ENCODE measurements around the gene FXYD7.

The FXYD7 gene

DNA sequence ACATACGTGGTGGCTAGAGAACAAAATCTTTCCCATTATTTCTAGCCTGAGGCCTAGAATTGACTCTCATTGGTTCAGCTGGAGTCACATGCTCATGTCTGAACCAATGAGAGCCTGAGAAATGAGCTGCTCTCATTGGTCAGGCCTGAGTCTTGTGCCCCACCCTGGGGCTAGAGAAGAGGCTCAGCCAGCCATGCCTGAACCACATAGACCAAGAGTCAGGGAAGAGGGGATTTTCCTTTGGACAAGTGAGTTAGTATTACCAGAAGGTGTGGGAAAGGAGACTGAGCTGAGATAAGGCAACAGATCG lies 18.3 kb downstream of the FXYD7 start:
- peaks cover 9% of the 10 kb centered on the region for H3K9me3 ChIP-seq (ENCODE audit: control insufficient read depth, insufficient read depth, low read depth, low read length)
- no peaks in the 10 kb centered on the region for H3K4me1 ChIP-seq (ENCODE audit: control insufficient read depth, insufficient read depth, low read length)
- no peak for TF ChIP-seq ZNF292 (tag by site-specific recombination; IDR thresholded peaks at IDR 0.05; ENCODE audit: borderline replicate concordance, low read depth)
- no peak for TF ChIP-seq ZFHX2 (tag by site-specific recombination; conservative IDR thresholded peaks at IDR 0.05)
- TF ChIP-seq, protein P1, sequence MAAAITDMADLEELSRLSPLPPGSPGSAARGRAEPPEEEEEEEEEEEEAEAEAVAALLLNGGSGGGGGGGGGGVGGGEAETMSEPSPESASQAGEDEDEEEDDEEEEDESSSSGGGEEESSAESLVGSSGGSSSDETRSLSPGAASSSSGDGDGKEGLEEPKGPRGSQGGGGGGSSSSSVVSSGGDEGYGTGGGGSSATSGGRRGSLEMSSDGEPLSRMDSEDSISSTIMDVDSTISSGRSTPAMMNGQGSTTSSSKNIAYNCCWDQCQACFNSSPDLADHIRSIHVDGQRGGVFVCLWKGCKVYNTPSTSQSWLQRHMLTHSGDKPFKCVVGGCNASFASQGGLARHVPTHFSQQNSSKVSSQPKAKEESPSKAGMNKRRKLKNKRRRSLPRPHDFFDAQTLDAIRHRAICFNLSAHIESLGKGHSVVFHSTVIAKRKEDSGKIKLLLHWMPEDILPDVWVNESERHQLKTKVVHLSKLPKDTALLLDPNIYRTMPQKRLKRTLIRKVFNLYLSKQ (tag by site-specific recombination; IDR thresholded peaks at IDR 0.05; ENCODE audit: borderline replicate concordance) = no peak
- TF ChIP-seq ZNF302 (tag by site-specific recombination; IDR thresholded peaks at IDR 0.05; ENCODE audit: low read depth) = no peak
- TF ChIP-seq, protein P2, sequence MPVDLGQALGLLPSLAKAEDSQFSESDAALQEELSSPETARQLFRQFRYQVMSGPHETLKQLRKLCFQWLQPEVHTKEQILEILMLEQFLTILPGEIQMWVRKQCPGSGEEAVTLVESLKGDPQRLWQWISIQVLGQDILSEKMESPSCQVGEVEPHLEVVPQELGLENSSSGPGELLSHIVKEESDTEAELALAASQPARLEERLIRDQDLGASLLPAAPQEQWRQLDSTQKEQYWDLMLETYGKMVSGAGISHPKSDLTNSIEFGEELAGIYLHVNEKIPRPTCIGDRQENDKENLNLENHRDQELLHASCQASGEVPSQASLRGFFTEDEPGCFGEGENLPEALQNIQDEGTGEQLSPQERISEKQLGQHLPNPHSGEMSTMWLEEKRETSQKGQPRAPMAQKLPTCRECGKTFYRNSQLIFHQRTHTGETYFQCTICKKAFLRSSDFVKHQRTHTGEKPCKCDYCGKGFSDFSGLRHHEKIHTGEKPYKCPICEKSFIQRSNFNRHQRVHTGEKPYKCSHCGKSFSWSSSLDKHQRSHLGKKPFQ (tag by site-specific recombination; IDR thresholded peaks at IDR 0.05) = no peak
- no peak for TF ChIP-seq ZNF791 (tag by site-specific recombination; IDR thresholded peaks at IDR 0.05)
- TF ChIP-seq ZNF335 (tag by site-specific recombination; conservative IDR thresholded peaks at IDR 0.05) = no peak
- no peak for TF ChIP-seq GLI2 (tag by site-specific recombination; IDR thresholded peaks at IDR 0.05; ENCODE audit: borderline replicate concordance, low read depth)
- TF ChIP-seq ZNF701 (tag by site-specific recombination; IDR thresholded peaks at IDR 0.05) = no peak
- TF ChIP-seq ZNF747 (tag by site-specific recombination; IDR thresholded peaks at IDR 0.05) = no peak
- no peak for TF ChIP-seq SETDB1 (IDR thresholded peaks at IDR 0.05; ENCODE audit: insufficient read length, low read length)
- TF ChIP-seq ZNF560 (tag by site-specific recombination; IDR thresholded peaks at IDR 0.05; ENCODE audit: borderline replicate concordance) = no peak
- no peak for TF ChIP-seq ZNF426 (tag by site-specific recombination; IDR thresholded peaks at IDR 0.05)
- TF ChIP-seq ZSCAN16 (tag by site-specific recombination; IDR thresholded peaks at IDR 0.05) = no peak
- H3K4me3 ChIP-seq (ENCODE audit: low read depth, low read length) = no peak overlapping the region
- no peak overlapping the region for H3K27ac ChIP-seq (ENCODE audit: extremely low read depth, low read depth, low read length)
- peaks cover 62 to 97% of the 10 kb centered on the region in 2 experiments for H3K36me3 ChIP-seq (ENCODE audit: control insufficient read depth in 2 of 2, insufficient read depth in 1 of 2, low read length in 2 of 2)
- ChIA-PET CTCF (interaction anchor here (0.7 to 2.1 kb wide), 4 partner anchors 9 to 46 kb away, joined by 3 to 7 read pairs (median 4); partner anchors contain the start of gene FXYD3), POLR2A (no interaction called here)

DNA sequence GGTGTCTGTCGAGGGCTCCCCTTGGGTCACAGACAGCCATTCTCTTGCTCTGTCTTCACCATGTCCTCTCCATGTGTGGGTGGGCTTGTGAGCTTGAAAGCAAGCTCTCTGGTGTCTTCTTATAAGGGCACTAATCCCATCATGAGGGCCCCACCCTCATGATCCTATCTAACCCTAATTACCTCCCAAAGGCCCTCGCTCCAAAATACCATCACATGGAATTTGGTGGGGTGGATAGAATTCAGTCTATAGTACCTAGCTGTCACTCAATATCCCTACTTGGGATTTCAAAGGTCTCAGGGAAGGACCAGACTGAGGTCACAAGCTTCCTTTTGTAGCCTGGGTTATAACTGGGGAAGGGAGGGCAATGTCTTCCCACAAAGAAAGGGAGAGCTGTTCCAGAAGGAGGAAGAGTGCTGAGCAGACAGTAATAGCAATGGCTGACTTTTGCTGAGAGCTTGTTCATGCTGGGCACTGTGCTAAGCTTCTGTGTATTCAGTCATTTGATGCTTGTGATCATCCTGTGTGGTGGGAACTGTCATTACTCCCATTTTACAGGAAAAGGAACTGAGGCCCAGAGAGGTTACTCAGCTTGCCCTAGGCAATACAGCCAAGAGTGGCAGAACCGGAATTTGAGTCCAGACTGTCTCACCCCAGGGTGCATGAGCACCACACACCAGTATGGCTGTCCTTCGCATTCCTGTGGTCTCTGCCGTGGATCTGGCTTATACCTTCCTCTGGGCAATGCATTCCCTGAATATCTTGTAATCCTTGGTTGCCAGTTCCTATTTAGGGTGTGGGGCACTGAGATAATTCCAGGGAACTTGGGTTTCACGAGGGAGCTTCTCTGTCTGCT lies 19.6 kb downstream of the FXYD7 start:
- TF ChIP-seq, protein P2 (tag by site-specific recombination; IDR thresholded peaks at IDR 0.05) = peak; percentile 49; the same call in 1 of the 2 replicates
- no peak for TF ChIP-seq ZBTB21 (tag by site-specific recombination; IDR thresholded peaks at IDR 0.05)
- no peak for TF ChIP-seq KLF1 (tag by site-specific recombination; IDR thresholded peaks at IDR 0.05)
- no peak for TF ChIP-seq GLIS2 (tag by site-specific recombination; IDR thresholded peaks at IDR 0.05)
- TF ChIP-seq ZNF335 (tag by site-specific recombination; conservative IDR thresholded peaks at IDR 0.05) = no peak
- H3K9me3 ChIP-seq (ENCODE audit: control insufficient read depth, insufficient read depth, low read depth, low read length) = peaks cover 9% of the 10 kb centered on the region
- H3K36me3 ChIP-seq (ENCODE audit: control insufficient read depth in 2 of 2, insufficient read depth in 1 of 2, low read length in 2 of 2) = peaks cover 59 to 99% of the 10 kb centered on the region in 2 experiments
- H3K4me3 ChIP-seq (ENCODE audit: low read depth, low read length) = no peak overlapping the region
- H3K27ac ChIP-seq (ENCODE audit: extremely low read depth, low read depth, low read length) = no peak overlapping the region
- POLR2A ChIA-PET = interaction anchor here (0.7 to 1.4 kb wide), 4 partner anchors 8 to 20 kb away, joined by 3 to 5 read pairs (median 5); partner anchors contain the start of gene FXYD5
- CTCF ChIA-PET = interaction anchor here (0.7 to 2.4 kb wide), 9 partner anchors 9 to 247 kb away, joined by 3 to 12 read pairs (median 7); partner anchors contain the start of genes FXYD3 and FXYD5
- H3K4me1 ChIP-seq (ENCODE audit: control insufficient read depth, insufficient read depth, low read length) = no peaks in the 10 kb centered on the region
